Astrocyte (in vitro differentiated cells and primary cell): ENCODE measurements around the gene POU4F2. TPM values are rescaled to one million over a fixed set of nuclear protein-coding genes. Genes with fewer than 3 reads are reported as not detected.
"Not testable (repeated sequence)": the region's sequence is repeated elsewhere in the genome, so short reads cannot be mapped to it uniquely, and the experiment has no call there.

Experiments
- DNase-seq: peaks from one replicate; pipeline ENCODE4 v3.0.0-alpha.2; 2010; ENCODE audit warnings: low read depth
- FAIRE-seq: peaks from 2 replicates; lab custom pipeline; 2011; peaks lifted over from hg19 to GRCh38; lab: Jason Lieb, UNC
- H2AFZ ChIP-seq: 2 replicates; pipeline ENCODE4 v1.6.0; 2012; ENCODE audit warnings: low read depth, low read length, inconsistent platforms
- H3K27ac ChIP-seq: 2 replicates; pipeline ENCODE4 v1.5.1; 2011; ENCODE audit warnings: low read depth, low read length, inconsistent platforms
- H3K27me3 ChIP-seq: 2 replicates; pipeline ENCODE4 v1.6.0; 2011; ENCODE audit warnings: low read length, inconsistent platforms; ENCODE audit not compliant: insufficient read depth
- H3K36me3 ChIP-seq: 2 replicates; pipeline ENCODE4 v1.5.1; 2011; ENCODE audit warnings: low read length, inconsistent platforms; ENCODE audit not compliant: insufficient read depth
- H3K4me1 ChIP-seq: 2 replicates; pipeline ENCODE4 v1.5.1; 2011; ENCODE audit warnings: low read length, inconsistent platforms; ENCODE audit not compliant: insufficient read depth
- H3K4me2 ChIP-seq: 2 replicates; pipeline ENCODE4 v1.6.0; 2012; ENCODE audit warnings: low read length, inconsistent platforms
- H3K4me3 ChIP-seq: 2 replicates; pipeline ENCODE4 v1.5.1; 2011; ENCODE audit warnings: low read depth, mild to moderate bottlenecking, low read length, inconsistent platforms; ENCODE audit not compliant: insufficient read depth
- H3K79me2 ChIP-seq: 2 replicates; pipeline ENCODE4 v1.6.0; 2012; ENCODE audit warnings: mild to moderate bottlenecking, low read length, inconsistent platforms; ENCODE audit not compliant: insufficient read depth
- H3K9ac ChIP-seq: 2 replicates; pipeline ENCODE4 v1.6.0; 2012; ENCODE audit warnings: mild to moderate bottlenecking, low read length, inconsistent platforms
- H3K9me3 ChIP-seq: 2 replicates; pipeline ENCODE4 v1.5.1; 2012; ENCODE audit warnings: low read depth, mild to moderate bottlenecking, low read length, inconsistent platforms; ENCODE audit not compliant: insufficient read depth
- H4K20me1 ChIP-seq: 2 replicates; pipeline ENCODE4 v1.6.0; 2012; ENCODE audit warnings: low read length, inconsistent platforms; ENCODE audit not compliant: insufficient read depth
- H3K27ac Mint-ChIP-seq: one replicate; pipeline ENCODE4 v1.8.0; 2021; ENCODE audit warnings: mild to moderate bottlenecking, mixed read lengths; ENCODE audit not compliant: unreplicated experiment
- H3K27me3 Mint-ChIP-seq: one replicate; pipeline ENCODE4 v1.8.0; 2021; ENCODE audit warnings: low read depth, mixed read lengths; ENCODE audit not compliant: unreplicated experiment
- H3K36me3 Mint-ChIP-seq: one replicate; pipeline ENCODE4 v1.8.0; 2021; ENCODE audit warnings: low read depth, mixed read lengths; ENCODE audit not compliant: unreplicated experiment
- H3K4me1 Mint-ChIP-seq: one replicate; pipeline ENCODE4 v1.8.0; 2021; ENCODE audit warnings: low read depth, mixed read lengths; ENCODE audit not compliant: unreplicated experiment
- H3K4me3 Mint-ChIP-seq: one replicate; pipeline ENCODE4 v1.8.0; 2021; ENCODE audit warnings: mild to moderate bottlenecking, moderate library complexity, mixed read lengths; ENCODE audit not compliant: unreplicated experiment
- H3K9me3 Mint-ChIP-seq: one replicate; pipeline ENCODE4 v1.8.0; 2021; ENCODE audit warnings: mild to moderate bottlenecking, mixed read lengths; ENCODE audit not compliant: unreplicated experiment
- EZH2 ChIP-seq: IDR thresholded peaks from 2 replicates; pipeline ENCODE4 v1.6.1; 2012; ENCODE audit warnings: mild to moderate bottlenecking, low read length, inconsistent platforms; ENCODE audit not compliant: insufficient read depth
- total RNA-seq: library from RNA; stranded (reverse); gene quantifications from 2 replicates; pipeline ENCODE4 v1.2.1, GENCODE V29; 2021
- TF ChIP-seq, protein P1 (sequence below): IDR thresholded peaks from 2 replicates; pipeline ENCODE4 v1.5.1; 2011; ENCODE audit warnings: low read depth, mild to moderate bottlenecking, inconsistent platforms, low read length, moderate library complexity; ENCODE audit not compliant: insufficient read depth

Gene POU4F2
- total RNA-seq, 1 donor from 2014 or later, result not detected

DNA sequence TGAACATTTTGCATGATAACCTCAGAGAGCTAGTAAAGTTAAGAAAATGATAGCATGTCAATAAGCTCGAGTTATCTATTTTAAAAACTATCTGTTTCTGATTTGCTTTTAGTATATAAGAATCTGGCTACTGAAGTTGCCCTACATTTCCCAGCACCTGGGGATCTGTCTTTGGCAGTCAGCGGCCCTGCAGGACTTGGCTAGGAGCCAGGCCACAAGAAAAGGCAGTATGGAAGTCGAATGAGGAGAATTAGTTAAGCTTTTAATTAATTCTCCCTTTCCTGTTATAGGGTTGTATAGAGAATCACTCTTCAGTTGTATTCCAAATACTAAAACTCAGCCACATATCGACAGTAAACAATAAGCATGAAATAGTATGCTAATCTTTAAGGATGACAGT, 22.7 kb downstream of the POU4F2 start:
- H2AFZ ChIP-seq, result no peak overlapping the region
- H3K4me2 ChIP-seq, result no peak overlapping the region
- no peaks in the 10 kb centered on the region for H3K27me3 ChIP-seq
- Mint-ChIP-seq H3K4me3 (no peak overlapping the region), H3K36me3 (peaks cover 1% of the 10 kb centered on the region), H3K27ac (no peak overlapping the region), H3K9me3 (no peaks in the 10 kb centered on the region), H3K4me1 (no peaks in the 10 kb centered on the region), H3K27me3 (peaks cover 21% of the 10 kb centered on the region)
- H3K4me3 ChIP-seq, result no peak overlapping the region
- no peaks in the 10 kb centered on the region for H3K36me3 ChIP-seq
- no peak overlapping the region for H3K27ac ChIP-seq
- no peaks in the 10 kb centered on the region for H3K79me2 ChIP-seq
- TF ChIP-seq, protein P1, sequence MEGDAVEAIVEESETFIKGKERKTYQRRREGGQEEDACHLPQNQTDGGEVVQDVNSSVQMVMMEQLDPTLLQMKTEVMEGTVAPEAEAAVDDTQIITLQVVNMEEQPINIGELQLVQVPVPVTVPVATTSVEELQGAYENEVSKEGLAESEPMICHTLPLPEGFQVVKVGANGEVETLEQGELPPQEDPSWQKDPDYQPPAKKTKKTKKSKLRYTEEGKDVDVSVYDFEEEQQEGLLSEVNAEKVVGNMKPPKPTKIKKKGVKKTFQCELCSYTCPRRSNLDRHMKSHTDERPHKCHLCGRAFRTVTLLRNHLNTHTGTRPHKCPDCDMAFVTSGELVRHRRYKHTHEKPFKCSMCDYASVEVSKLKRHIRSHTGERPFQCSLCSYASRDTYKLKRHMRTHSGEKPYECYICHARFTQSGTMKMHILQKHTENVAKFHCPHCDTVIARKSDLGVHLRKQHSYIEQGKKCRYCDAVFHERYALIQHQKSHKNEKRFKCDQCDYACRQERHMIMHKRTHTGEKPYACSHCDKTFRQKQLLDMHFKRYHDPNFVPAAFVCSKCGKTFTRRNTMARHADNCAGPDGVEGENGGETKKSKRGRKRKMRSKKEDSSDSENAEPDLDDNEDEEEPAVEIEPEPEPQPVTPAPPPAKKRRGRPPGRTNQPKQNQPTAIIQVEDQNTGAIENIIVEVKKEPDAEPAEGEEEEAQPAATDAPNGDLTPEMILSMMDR, result no peak
- no peak for TF ChIP-seq EZH2
- no peaks in the 10 kb centered on the region for H4K20me1 ChIP-seq
- no peaks in the 10 kb centered on the region for H3K9me3 ChIP-seq
- no peak overlapping the region for H3K9ac ChIP-seq
- no peak for FAIRE-seq
- no peaks in the 10 kb centered on the region for H3K4me1 ChIP-seq
- no peak for DNase-seq

DNA sequence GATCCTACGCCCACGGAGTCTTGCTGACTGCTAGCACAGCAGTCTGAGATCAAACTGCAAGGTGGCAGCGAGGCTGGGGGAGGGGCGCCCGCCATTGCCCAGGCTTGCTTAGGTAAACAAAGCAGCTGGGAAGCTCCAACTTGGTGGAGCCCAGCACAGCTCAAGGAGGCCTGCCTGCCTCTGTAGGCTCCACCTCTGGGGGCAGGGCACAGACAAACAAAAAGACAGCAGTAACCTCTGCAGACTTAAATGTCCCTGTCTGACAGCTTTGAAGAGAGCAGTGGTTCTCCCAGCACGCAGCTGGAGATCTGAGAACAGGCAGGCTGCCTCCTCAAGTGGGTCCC, 25.2 kb downstream of the POU4F2 start:
- H3K27me3 ChIP-seq, H2AFZ ChIP-seq, H3K4me1 ChIP-seq, H3K36me3 Mint-ChIP-seq, FAIRE-seq, H3K27ac ChIP-seq, H3K79me2 ChIP-seq, H3K4me1 Mint-ChIP-seq, H3K27ac Mint-ChIP-seq, H3K4me2 ChIP-seq, H3K4me3 ChIP-seq, H3K9ac ChIP-seq, H3K9me3 ChIP-seq, H4K20me1 ChIP-seq, DNase-seq, H3K4me3 Mint-ChIP-seq, H3K9me3 Mint-ChIP-seq, H3K27me3 Mint-ChIP-seq, H3K36me3 ChIP-seq: not testable (repeated sequence)

DNA sequence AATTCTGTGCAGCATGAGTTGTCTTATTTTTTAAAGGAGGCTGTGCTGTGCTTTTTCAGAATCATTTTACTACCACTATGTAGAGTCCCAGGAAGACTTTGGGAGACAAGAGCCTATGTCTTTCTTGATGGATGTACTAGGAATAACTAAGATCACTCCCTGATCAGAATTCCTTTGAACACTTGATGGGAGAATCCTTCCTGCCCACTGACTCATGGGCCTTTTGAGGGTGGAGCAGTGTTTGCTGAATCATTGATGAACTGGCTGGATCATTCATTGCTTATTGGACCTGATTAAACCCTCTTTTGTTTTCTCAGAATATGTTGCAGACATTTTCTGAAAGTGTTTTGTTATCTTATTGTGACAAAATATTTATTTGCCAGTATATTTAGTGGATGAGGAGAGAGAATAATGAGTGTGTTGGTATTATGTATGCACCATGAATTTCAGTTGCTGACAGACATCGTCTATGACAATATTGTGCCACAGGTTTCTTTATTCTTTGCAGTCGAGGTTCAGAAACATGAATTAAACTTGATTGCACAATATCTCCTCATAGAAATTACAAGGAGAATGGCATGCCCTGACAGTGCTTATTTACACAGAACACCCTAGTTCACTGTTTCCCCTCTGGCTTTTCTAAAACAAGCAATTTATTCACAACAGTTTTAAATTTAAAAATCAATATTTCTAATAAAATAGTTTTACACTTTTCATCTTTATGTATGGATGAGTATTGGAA, 36.3 kb downstream of the POU4F2 start:
- no peak overlapping the region for H3K9ac ChIP-seq
- no peaks in the 10 kb centered on the region for H3K36me3 Mint-ChIP-seq
- no peak overlapping the region for H3K4me3 ChIP-seq
- no peak overlapping the region for H3K4me3 Mint-ChIP-seq
- no peaks in the 10 kb centered on the region for H3K79me2 ChIP-seq
- no peaks in the 10 kb centered on the region for H3K4me1 ChIP-seq
- H3K27ac Mint-ChIP-seq, result no peak overlapping the region
- TF ChIP-seq, protein P1, result no peak
- no peak for TF ChIP-seq EZH2
- H3K4me1 Mint-ChIP-seq, result no peaks in the 10 kb centered on the region
- FAIRE-seq (no peak), DNase-seq (no peak)
- H3K36me3 ChIP-seq, result no peaks in the 10 kb centered on the region
- peaks cover 6% of the 10 kb centered on the region for H3K27me3 Mint-ChIP-seq
- no peaks in the 10 kb centered on the region for H4K20me1 ChIP-seq
- no peak overlapping the region for H3K27ac ChIP-seq
- H3K9me3 ChIP-seq, result no peaks in the 10 kb centered on the region
- peaks cover 9% of the 10 kb centered on the region for H3K9me3 Mint-ChIP-seq
- no peak overlapping the region for H2AFZ ChIP-seq
- H3K27me3 ChIP-seq, result no peaks in the 10 kb centered on the region
- no peak overlapping the region for H3K4me2 ChIP-seq

Other genes with a start within 250 kb of the POU4F2 start
- 8.8 and 8.9 TPM in 2 replicates for gene SLC10A7, start 117.0 kb upstream of the POU4F2 start, total RNA-seq